Activated T-cell treated with anti-CD3 and anti-CD28 coated beads, Interleukin-2, amount 50 U/mL, for 4 hours (primary cell): Measurements from ENCODE around the gene CUX1. TPM values are rescaled to one million over a fixed set of nuclear protein-coding genes. Genes with fewer than 3 reads are reported as not detected.
A peak's percentile ranks its signal among the peaks of the same experiment; 100 is the strongest.

ENCODE experiments used
- ATAC-seq, 2 donors: fragments of 200-7000 bp; cut with Tn5 transposase; one replicate each; pipeline ENCODE4 v1.10.0; 2021
- DNase-seq: peaks from one replicate; pipeline ENCODE4 v3.0.0-alpha.2; 2020
- H3K27me3 Mint-ChIP-seq: one replicate; pipeline ENCODE4 v1.8.0; 2021; ENCODE audit warnings: low read depth, mixed read lengths
- H3K36me3 Mint-ChIP-seq: one replicate; pipeline ENCODE4 v1.8.0; 2022; ENCODE audit warnings: mixed read lengths; ENCODE audit not compliant: insufficient read depth
- H3K4me1 Mint-ChIP-seq: one replicate; pipeline ENCODE4 v1.8.0; 2021; ENCODE audit warnings: low read depth, mixed read lengths
- H3K4me3 Mint-ChIP-seq: one replicate; pipeline ENCODE4 v1.8.0; 2021; ENCODE audit warnings: mild to moderate bottlenecking, moderate library complexity, mixed read lengths
- H3K9me3 Mint-ChIP-seq: one replicate; pipeline ENCODE4 v1.8.0; 2021; ENCODE audit warnings: mixed read lengths
- total RNA-seq, 3 donors: library from RNA; stranded (reverse); gene quantifications; one replicate each; pipeline ENCODE4 v1.2.1, GENCODE V29; 2021

The CUX1 gene
- total RNA-seq, 3 donors from 2014 or later: 18.6 to 21.6 (median 20.7) TPM

GRCh38 chr7:101945034-101945758 is 127.8 kb downstream of the CUX1 start:
- no peak for ATAC-seq
- Mint-ChIP-seq H3K9me3 (no peaks in the 10 kb centered on the region), H3K4me3 (no peak overlapping the region), H3K4me1 (no peaks in the 10 kb centered on the region), H3K36me3 (no peaks in the 10 kb centered on the region), H3K27me3 (no peaks in the 10 kb centered on the region)
- DNase-seq: no peak

- no peak for DNase-seq
- Mint-ChIP-seq H3K27me3 (no peaks in the 10 kb centered on the region), H3K9me3 (no peaks in the 10 kb centered on the region), H3K4me1 (peaks cover 2% of the 10 kb centered on the region), H3K36me3 (no peaks in the 10 kb centered on the region), H3K4me3 (no peak overlapping the region)
- ATAC-seq: no peak
Observed at GRCh38 chr7:101947899-101948298, 130.5 kb downstream of the CUX1 start.

GRCh38 chr7:101948650-101949049 is 131.2 kb downstream of the CUX1 start:
- no peak for DNase-seq
- Mint-ChIP-seq H3K4me3 (no peak overlapping the region), H3K27me3 (no peaks in the 10 kb centered on the region), H3K9me3 (no peaks in the 10 kb centered on the region), H3K36me3 (peaks cover 3% of the 10 kb centered on the region), H3K4me1 (peaks cover 9% of the 10 kb centered on the region)
- no peak for ATAC-seq

- H3K4me3 Mint-ChIP-seq: no peak overlapping the region
- ATAC-seq (no peak), DNase-seq (no peak)
- no peaks in the 10 kb centered on the region for H3K27me3 Mint-ChIP-seq
- peaks cover 12% of the 10 kb centered on the region for H3K4me1 Mint-ChIP-seq
- peaks cover 5% of the 10 kb centered on the region for H3K36me3 Mint-ChIP-seq
- no peaks in the 10 kb centered on the region for H3K9me3 Mint-ChIP-seq
Observed at GRCh38 chr7:101950450-101951119, 133.2 kb downstream of the CUX1 start.

GRCh38 chr7:101951757-101952156 is 134.3 kb downstream of the CUX1 start:
- Mint-ChIP-seq H3K4me1 (peaks cover 12% of the 10 kb centered on the region), H3K4me3 (no peak overlapping the region)
- ATAC-seq: no peak

GRCh38 chr7:101952355-101953247 is 135.2 kb downstream of the CUX1 start:
- no peak for ATAC-seq
- H3K27me3 Mint-ChIP-seq: no peaks in the 10 kb centered on the region
- H3K36me3 Mint-ChIP-seq: peaks cover 5% of the 10 kb centered on the region
- H3K9me3 Mint-ChIP-seq: no peaks in the 10 kb centered on the region
- H3K4me1 Mint-ChIP-seq: peaks cover 14% of the 10 kb centered on the region
- no peak overlapping the region for H3K4me3 Mint-ChIP-seq
- no peak for DNase-seq

More at GRCh38 chr7:101951757-101952156, 134.3 kb downstream of the CUX1 start:
- H3K36me3 Mint-ChIP-seq: peaks cover 5% of the 10 kb centered on the region
- DNase-seq: no peak
- H3K9me3 Mint-ChIP-seq: no peaks in the 10 kb centered on the region
- no peaks in the 10 kb centered on the region for H3K27me3 Mint-ChIP-seq

- Mint-ChIP-seq H3K9me3 (no peaks in the 10 kb centered on the region), H3K36me3 (peaks cover 5% of the 10 kb centered on the region), H3K27me3 (no peaks in the 10 kb centered on the region), H3K4me3 (no peak overlapping the region), H3K4me1 (peaks cover 14% of the 10 kb centered on the region)
- DNase-seq (no peak), ATAC-seq (peak; percentile 46 to 51)
Observed at GRCh38 chr7:101953248-101953819, 135.9 kb downstream of the CUX1 start.

GRCh38 chr7:101954499-101954898 is 137.1 kb downstream of the CUX1 start:
- no peaks in the 10 kb centered on the region for H3K9me3 Mint-ChIP-seq
- H3K4me1 Mint-ChIP-seq: peaks cover 14% of the 10 kb centered on the region
- H3K36me3 Mint-ChIP-seq: peaks cover 5% of the 10 kb centered on the region
- no peak overlapping the region for H3K4me3 Mint-ChIP-seq
- no peaks in the 10 kb centered on the region for H3K27me3 Mint-ChIP-seq
- DNase-seq (no peak), ATAC-seq (no peak)

- H3K36me3 Mint-ChIP-seq: peaks cover 5% of the 10 kb centered on the region
- ATAC-seq (no peak), DNase-seq (no peak)
- H3K4me1 Mint-ChIP-seq: peaks cover 14% of the 10 kb centered on the region
- no peak overlapping the region for H3K4me3 Mint-ChIP-seq
- H3K9me3 Mint-ChIP-seq: no peaks in the 10 kb centered on the region
- no peaks in the 10 kb centered on the region for H3K27me3 Mint-ChIP-seq
Observed at GRCh38 chr7:101956130-101956529, 138.7 kb downstream of the CUX1 start.

GRCh38 chr7:101957744-101958525 is 140.5 kb downstream of the CUX1 start:
- ATAC-seq (no peak), DNase-seq (no peak)
- H3K4me3 Mint-ChIP-seq: no peak overlapping the region
- H3K27me3 Mint-ChIP-seq: no peaks in the 10 kb centered on the region
- H3K4me1 Mint-ChIP-seq: peaks cover 11% of the 10 kb centered on the region
- peaks cover 5% of the 10 kb centered on the region for H3K36me3 Mint-ChIP-seq
- H3K9me3 Mint-ChIP-seq: no peaks in the 10 kb centered on the region

- DNase-seq (no peak), ATAC-seq (no peak)
- no peak overlapping the region for H3K4me3 Mint-ChIP-seq
- H3K27me3 Mint-ChIP-seq: no peaks in the 10 kb centered on the region
- H3K4me1 Mint-ChIP-seq: peaks cover 3% of the 10 kb centered on the region
- H3K36me3 Mint-ChIP-seq: peaks cover under 1% of the 10 kb centered on the region
- H3K9me3 Mint-ChIP-seq: no peaks in the 10 kb centered on the region
Observed at GRCh38 chr7:101959342-101959741, 141.9 kb downstream of the CUX1 start.

GRCh38 chr7:101959829-101960228 is 142.4 kb downstream of the CUX1 start:
- H3K36me3 Mint-ChIP-seq: no peaks in the 10 kb centered on the region
- DNase-seq: no peak
- no peak for ATAC-seq
- H3K9me3 Mint-ChIP-seq: no peaks in the 10 kb centered on the region
- H3K27me3 Mint-ChIP-seq: no peaks in the 10 kb centered on the region
- H3K4me1 Mint-ChIP-seq: peaks cover 1% of the 10 kb centered on the region
- no peak overlapping the region for H3K4me3 Mint-ChIP-seq

- no peak for ATAC-seq
- no peaks in the 10 kb centered on the region for H3K36me3 Mint-ChIP-seq
Observed at GRCh38 chr7:101960323-101960722, 142.9 kb downstream of the CUX1 start.

More at GRCh38 chr7:101960323-101960722, 142.9 kb downstream of the CUX1 start:
- Mint-ChIP-seq H3K9me3 (no peaks in the 10 kb centered on the region), H3K27me3 (no peaks in the 10 kb centered on the region), H3K4me3 (no peak overlapping the region), H3K4me1 (peaks cover 1% of the 10 kb centered on the region)
- no peak for DNase-seq
